ENCODE measurements around the gene IL1RAPL2.
"Not testable (repeated sequence)": the region's sequence is repeated elsewhere in the genome, so short reads cannot be mapped to it uniquely, and the experiment has no call there.

The IL1RAPL2 gene

GRCh38 chrX:104670051-104670450 is 104.1 kb downstream of the IL1RAPL2 start:
- no peak overlapping the region for H3K4me3 ChIP-seq (ENCODE audit: low read depth, low read length)
- DNase-seq (ENCODE audit: low read depth) = no peak
- no peak for TF ChIP-seq CTCF (IDR thresholded peaks at IDR 0.05; ENCODE audit: control insufficient read depth, extremely low read depth, insufficient read depth)

GRCh38 chrX:104677517-104677916 is 111.5 kb downstream of the IL1RAPL2 start:
- H3K4me3 ChIP-seq (ENCODE audit: low read depth, low read length); DNase-seq (ENCODE audit: low read depth): not testable (repeated sequence)

GRCh38 chrX:104679175-104679574 is 113.2 kb downstream of the IL1RAPL2 start:
- no peak for TF ChIP-seq CTCF (IDR thresholded peaks at IDR 0.05; ENCODE audit: control insufficient read depth, extremely low read depth, insufficient read depth)
- no peak for DNase-seq (ENCODE audit: low read depth)
- no peak overlapping the region for H3K4me3 ChIP-seq (ENCODE audit: low read depth, low read length)

- no peak for DNase-seq (ENCODE audit: low read depth)
- no peak overlapping the region for H3K4me3 ChIP-seq (ENCODE audit: low read depth, low read length)
- no peak for TF ChIP-seq CTCF (IDR thresholded peaks at IDR 0.05; ENCODE audit: control insufficient read depth, extremely low read depth, insufficient read depth)
These were observed 115.2 kb downstream of the IL1RAPL2 start for GRCh38 chrX:104681214-104681613.

- no peak overlapping the region for H3K4me3 ChIP-seq (ENCODE audit: low read depth, low read length)
- no peak for TF ChIP-seq CTCF (IDR thresholded peaks at IDR 0.05; ENCODE audit: control insufficient read depth, extremely low read depth, insufficient read depth)
- DNase-seq (ENCODE audit: low read depth) = no peak
These were observed 118.1 kb downstream of the IL1RAPL2 start for GRCh38 chrX:104684077-104684476.

GRCh38 chrX:104695593-104695992 is 129.6 kb downstream of the IL1RAPL2 start:
- H3K4me3 ChIP-seq (ENCODE audit: low read depth, low read length) = no peak overlapping the region
- DNase-seq (ENCODE audit: low read depth) = no peak
- TF ChIP-seq CTCF (IDR thresholded peaks at IDR 0.05; ENCODE audit: control insufficient read depth, extremely low read depth, insufficient read depth) = no peak

- H3K4me3 ChIP-seq (ENCODE audit: low read depth, low read length) = no peak overlapping the region
- no peak for TF ChIP-seq CTCF (IDR thresholded peaks at IDR 0.05; ENCODE audit: control insufficient read depth, extremely low read depth, insufficient read depth)
- DNase-seq (ENCODE audit: low read depth) = no peak
These were observed 130.7 kb downstream of the IL1RAPL2 start for GRCh38 chrX:104696667-104697066.
